HG03103 (cell line): ENCODE data around the gene CXXC5.
"Not testable (repeated sequence)": the region's sequence is repeated elsewhere in the genome, so short reads cannot be mapped to it uniquely, and the experiment has no call there.

ENCODE experiments used
- ATAC-seq: cut with Tn5 transposase; IDR thresholded peaks from one replicate; pipeline ENCODE4 v1.9.1; 2021; ENCODE audit warnings: low read depth; ENCODE audit not compliant: unreplicated experiment

Gene CXXC5

DNA sequence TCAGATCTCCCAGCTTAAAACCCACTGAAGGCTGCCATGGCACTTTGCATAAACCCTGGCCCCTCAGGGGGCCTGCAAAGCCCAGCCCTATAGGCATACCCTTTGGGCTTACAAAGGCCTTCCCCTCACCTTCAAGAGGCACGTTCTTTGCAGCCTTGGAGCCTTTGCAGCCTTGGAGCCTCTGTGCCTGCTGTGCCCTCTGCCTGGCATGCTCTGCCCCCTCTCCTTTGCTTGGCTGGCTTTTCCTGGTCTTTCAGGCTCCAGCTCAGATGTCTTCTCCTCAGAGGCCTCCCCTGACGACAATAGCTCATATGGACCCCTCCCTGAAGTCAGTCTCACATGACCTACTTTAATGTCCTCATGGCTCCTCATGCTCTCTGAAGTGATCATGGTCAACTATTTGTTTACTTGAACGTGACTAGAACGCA is 60.3 kb downstream of the CXXC5 start:
- ATAC-seq, result no peak

DNA sequence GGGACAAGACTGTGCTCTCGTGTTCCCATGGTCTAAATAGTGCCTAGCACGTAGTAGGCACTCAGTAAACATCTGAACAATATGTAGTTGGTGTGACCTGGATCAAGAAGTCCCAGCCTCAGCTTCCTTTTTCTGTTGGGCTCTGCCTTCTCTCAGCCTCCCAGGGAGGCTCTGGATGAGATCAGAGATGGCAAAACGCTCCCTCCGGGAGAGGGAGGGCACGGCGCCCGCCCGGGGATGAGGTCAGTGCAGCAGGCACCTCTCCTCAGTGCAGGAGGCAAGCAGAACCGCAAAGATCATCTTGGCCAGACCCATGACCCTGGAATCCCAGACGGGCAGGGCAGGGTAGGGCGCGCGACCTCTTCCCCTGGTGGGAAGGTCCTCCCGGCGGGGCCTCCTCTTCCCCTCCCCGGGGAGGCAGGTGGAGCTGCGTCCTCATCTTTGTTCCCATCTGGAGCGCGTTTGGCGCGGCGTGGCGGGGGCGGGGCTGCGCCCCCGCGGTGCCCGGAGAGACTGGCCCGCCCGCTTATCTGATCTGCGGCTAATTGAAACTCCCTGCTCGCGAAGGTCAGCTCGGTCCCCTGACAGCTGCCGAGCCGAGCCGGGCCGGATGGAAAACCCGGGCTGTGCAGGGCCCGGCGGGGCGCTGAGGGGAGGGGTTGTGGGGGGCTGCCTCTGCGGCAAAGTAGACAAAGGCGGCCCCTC is 60.9 kb downstream of the CXXC5 start:
- no peak for ATAC-seq

DNA sequence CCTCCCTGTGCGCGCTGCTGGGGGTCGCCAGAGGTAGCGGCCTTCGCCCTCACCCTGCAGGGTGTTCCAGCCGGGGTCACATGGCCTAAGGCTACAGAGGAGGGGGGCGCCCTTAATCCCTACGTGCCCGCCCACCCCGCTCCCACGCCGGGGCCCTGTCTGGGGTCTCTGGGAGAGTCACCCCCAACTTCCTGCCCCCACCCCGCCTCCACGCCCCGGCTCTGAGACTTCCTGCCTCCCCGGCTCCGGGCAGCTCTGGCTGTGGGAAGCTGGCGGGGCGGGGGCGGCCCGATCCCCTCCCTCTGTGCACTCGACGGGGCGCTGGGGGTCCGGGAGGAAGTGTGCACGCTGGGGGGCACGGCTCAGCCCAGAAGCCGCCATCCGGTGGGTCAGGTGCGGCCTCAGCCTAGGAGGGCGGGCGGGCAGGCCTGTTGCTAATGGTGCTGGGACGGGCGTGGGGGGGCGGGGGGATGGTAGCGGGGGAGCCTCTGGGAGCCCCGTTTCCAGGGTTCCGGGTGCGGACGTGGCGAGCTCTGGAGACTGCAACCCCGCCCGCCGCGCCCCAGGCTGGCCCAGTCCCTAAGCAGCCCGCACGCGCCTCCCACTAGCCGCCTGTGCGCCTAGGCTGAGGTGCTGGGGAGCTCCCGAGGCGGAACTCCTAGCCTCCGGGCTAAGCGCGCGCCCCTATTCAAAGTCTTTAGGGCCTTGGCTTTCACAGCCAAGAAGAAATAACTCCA is 61.6 kb downstream of the CXXC5 start:
- no peak for ATAC-seq

DNA sequence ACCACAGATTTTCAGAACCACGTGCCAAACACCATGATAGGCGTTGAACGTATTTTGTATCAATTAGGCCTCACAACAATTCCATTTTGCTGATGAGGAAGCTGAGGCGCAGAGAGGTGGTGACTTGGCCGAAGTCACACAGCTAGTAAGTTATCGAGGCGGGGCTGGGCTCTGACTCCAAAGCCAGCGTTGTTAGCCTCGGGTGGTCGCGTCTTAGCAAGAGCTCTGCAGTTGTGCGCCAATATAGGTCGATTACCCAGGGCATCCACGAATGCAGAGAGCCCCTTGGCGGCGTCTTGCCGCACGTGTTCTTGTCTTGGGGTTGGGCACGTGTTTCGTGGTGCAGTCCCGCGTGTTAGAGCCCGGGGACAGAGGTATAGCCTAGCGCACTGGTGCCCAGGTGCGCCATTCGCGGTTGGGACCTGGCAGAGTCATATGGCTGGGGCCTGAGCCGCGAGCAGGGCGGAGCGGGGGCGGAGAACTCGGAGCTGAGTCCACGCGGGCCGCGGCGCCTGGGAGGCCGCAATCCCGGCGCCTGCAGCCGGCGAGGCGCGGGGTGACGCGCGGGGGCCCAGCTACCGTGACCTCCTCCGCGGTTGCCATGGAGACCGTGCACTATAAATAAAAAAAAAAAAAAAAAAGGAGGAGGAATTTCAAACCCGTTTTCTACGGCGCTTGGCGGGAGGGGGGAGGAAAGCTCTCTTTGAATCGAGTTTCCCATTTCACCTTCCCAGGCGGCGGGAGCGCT is 62.3 kb downstream of the CXXC5 start:
- ATAC-seq, result no peak

DNA sequence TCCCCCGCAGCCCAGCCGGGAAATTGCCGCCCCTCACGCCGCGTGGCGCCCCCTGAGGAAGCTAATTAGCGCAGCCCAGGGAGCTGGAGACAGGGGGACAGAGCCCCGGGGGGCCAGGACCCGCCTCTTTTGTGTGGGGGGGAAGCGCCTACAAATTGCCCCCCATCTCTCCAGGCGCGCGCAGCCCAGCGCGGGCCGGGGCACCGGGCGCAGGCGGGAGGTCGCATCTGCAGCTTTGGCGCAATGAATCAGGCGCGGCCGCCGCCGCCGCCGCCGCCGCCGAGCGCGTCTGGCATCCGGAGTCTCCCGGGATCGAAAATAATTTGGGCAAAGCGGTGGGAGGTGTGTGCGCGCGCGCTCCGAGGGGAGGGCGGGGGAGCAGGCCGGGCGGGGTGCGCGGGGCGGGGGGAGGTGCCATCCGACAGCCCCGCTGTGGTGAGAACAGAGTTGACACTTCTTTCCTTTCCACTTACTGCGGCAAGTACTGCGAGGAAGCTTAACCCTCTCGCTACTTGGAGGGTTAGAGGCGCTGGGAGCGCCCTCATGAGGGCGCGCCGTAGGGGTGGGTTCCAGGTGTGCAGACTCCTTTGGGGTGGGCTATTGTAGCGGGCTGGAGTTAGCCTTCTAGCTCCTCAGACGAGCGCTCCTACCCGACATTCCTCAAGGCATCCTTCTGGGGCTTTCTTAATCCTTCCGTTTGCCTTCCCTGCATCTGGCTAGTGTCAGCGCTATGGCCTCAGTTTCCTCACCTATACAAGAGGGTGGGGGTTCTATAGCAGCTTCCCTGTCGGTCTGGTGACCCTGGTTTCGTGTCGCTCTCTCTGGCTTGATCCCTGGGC is 63.1 kb downstream of the CXXC5 start:
- no peak for ATAC-seq

DNA sequence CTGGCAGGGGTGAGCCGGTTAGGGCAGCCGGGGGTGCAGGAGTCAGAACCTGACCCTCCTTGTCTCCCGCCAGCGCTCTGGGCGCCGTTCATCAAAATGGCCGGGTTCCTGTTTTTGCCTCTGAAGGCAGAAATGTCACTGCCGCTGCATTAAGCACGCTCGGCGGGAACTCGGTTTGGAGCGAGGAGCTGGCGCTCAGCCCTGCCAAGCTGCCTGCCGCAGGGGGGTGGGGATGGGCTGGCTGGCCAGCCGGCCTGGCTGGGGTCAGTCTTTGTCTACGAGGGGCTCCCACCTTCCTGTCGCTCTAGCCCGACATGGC is 63.7 kb downstream of the CXXC5 start:
- no peak for ATAC-seq

DNA sequence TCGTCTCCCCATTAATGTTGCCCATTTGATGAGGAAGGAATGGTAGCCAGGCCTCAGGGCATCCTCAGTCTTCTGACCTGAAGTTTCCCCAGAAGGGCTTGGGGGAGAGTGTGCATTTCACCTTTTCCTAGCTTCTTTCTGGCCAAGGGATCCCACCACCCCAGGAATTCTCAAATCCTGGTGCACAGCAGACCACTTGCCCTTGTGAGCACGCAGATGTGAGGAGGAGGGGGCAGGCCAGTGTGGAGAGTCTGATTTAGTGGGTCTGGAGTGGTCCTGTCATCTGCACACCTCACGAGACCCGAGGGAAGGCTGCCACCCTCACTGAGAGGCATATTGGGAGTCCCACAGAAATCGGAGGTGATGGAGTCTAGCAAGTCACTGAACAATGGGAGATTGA is 64.3 kb downstream of the CXXC5 start:
- ATAC-seq, result no peak

DNA sequence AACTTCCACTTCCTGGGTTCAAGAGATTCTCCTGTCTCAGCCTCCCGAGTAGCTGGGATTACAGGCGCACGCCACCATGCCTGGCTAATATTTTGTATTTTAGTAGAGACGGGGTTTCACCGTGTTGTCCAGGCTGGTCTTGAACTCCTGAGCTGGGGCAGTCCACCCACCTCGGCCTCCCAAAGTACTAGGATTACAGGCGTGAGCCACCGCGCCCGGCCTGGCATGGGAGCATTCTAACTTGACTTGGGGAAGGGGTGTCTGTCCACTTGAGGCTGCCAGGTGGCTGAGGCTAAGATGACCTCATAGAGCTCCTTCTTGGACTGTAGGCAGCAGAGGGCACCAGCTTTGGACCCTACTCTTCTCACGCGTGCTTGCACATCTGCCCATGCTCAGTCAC is 65.7 kb downstream of the CXXC5 start:
- ATAC-seq, result not testable (repeated sequence)

DNA sequence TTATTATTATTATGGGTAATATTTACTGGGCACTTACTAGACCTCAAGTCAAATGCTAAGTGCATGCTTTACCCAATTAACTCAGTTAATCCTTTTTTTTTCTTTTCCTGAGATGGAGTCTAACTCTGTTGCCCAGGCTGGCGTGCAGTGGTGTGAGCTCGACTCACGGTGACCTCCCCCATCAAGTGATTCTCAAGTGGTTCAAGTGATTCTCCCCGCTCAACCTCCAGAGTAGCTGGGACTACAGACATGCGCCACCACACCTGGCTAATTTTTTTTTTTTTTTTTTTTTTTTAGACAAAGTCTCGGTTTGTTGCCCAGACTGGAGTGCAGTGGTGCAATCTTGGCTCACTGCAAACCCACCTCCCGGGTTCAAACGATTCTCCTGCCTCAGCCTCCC is 69.1 kb downstream of the CXXC5 start:
- ATAC-seq, result no peak

DNA sequence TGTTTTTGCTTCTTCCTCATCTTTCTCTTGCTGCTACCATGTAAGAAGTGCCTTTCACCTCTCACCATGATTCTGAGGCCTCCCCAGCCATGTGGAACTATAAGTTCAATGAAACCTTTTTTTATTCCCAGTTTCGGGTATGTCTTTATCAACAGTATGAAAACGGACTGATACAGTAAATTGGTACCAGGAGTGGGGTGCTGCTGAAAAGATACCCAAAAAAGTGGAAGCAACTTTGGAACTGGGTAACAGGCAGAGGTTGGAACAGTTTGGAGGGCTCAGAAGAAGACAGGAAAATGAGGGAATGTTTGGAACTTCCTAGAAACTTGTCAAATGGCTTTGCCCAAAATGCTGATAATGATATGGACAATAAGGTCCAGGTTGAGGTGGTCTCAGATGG is 70.3 kb downstream of the CXXC5 start:
- ATAC-seq, result not testable (repeated sequence)

DNA sequence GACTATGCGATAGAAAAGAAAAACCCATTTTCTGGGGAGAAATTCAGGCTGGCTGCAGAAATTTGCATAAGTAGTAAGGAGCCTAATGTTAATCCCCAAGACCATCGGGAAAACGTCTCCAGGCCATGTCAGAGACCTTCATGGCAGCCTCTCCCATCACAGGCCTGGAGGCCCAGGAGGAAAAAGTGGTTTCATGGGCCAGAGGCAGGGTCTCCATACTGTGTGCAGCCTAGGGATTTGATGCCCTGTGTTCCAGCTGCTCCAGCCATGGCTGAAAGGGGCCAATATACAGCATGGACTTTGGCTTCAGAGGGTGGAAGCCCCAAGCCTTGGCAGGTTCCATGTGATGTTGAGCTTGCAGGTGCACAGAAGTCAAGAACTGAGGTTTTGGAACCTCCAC is 71.8 kb downstream of the CXXC5 start:
- not testable (repeated sequence) for ATAC-seq

DNA sequence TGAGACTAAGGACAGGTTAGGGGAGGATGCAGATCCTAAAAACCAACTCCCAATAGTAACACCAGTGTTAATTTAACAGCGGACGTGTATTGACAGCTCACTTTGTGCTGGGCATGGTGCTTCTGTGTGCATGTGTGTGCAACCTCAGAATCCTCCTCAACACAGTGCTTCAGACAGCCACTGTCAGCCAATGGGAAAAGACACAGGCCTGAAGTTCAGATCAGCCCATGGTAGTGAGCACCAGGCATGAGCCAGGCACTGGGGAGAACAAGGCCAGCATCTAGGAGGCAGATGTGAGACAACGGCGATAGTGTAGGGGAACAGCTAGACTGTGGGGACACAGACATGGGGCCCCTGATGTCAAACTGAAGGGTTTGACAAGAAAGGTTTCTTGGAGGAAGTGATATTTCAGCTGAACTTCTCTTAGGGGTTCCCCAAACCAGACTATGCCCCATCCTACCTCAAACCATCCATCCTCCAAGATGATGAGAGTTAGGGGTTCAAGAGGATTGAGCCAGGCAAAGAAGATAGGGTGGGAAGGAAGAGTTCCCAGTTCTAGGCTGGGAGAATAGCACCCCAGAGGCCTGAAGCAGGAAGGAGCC is 75.9 kb downstream of the CXXC5 start:
- no peak for ATAC-seq

DNA sequence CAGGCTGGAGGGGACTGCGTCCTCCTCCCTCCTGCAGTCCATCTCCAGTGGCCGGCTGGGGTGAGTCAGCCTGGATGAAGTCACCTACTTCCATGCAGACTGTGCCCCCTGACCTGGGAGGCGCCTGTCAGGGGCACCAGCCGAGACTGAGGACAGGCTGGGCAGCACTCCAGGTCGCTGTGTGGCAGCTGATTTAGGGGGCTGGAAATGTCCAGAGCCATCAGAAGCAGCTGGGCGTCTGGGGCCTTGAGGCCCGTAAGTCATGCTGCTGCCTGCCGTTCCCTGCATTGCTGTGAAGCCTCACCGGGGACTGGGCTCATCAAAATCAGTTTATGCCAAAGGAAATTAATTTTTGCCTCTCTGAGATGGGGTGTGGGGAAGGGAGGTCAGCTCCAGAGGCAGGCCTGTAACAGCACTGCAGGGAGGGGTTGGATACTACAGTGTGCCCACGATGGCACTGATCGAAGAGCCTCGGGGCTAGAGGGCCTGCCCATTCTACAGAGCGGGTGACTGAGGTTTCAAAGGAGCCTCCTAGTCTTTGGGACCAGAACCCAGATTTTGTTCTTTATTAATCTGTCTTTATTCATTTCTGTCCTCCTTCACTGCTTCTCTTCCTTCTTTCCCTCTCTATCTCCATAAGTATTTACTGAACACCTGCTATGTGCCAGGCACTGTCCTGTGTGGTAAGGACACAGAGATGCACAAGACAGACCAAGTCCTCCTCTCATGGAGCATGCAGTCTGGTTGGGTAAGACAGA is 77.1 kb downstream of the CXXC5 start:
- no peak for ATAC-seq

DNA sequence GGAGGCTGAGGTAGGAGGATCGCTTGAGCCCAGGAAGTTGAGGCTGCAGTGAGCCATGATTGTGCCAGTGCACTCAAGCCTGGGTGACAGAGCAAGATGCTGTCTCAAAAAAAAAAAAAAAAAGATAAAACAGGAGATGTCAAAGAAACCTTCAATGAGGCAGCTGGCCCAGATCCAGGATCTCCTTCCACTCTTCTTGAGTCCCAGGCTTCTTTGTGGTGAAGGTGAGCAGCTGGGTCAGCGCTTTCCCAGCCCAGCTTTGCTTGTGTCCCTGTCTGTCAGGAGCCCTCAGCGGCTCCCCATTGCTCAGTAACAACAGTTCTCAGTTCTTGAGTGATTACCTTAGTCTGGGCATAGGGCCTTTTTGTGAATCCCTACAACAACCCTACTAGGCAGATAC is 78.1 kb downstream of the CXXC5 start:
- ATAC-seq, result no peak

DNA sequence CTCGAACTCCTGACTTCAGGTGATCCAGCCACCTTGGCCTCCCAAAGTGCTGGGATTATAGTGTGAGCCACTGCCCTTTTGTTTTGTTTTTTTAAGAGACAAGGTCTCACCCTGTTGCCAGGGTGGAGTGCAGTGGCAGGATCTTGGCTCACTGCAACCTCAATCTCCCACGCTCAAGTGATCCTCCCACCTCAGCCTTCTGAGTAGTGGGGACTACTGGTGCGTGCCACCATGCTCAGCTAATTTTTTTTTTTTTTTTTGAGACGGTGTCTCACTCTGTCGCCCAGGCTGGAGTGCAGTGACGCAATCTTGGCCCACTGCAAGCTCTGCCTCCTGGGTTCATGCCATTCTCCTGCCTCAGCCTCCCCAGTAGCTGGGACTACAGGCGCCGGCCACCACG is 79.5 kb downstream of the CXXC5 start:
- not testable (repeated sequence) for ATAC-seq

DNA sequence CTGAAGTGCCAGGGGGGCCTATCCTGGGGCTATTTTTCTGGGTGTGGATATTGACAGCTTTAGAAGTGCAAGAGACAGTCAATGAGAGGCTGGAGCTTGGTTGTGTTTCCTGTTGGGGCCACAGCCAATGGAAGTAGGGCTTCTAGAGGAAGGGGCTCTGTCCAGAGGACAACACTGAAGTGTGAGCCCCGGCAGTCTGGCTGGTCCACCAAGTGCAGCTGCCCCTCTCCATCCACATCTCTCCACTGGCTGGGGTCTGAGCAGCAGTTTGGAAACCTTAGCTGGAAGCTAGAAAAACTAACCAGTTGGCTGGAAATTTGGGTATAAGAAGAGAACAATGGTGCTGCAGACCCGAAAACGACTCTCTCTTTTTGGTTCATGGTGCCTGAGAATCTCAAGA is 83.1 kb downstream of the CXXC5 start:
- no peak for ATAC-seq

DNA sequence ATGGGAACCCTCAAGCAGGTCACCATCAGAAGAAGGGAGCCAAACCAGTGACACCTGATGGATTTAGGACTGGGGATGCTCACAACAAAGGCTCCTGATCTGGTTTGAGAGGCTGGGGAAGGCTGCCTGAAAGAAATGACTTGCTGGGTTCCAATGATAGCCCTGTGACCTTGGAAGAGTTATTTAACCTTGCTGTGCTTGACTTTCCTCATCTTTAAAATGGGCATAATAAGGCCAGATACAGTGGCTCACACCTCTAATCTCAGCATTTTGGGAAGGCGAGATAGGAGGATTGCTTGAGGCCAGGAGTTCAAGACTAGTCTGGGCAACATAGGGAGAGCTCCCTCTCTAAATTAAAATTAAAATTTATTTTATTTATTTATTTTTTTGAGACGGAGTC is 83.9 kb downstream of the CXXC5 start:
- no peak for ATAC-seq

DNA sequence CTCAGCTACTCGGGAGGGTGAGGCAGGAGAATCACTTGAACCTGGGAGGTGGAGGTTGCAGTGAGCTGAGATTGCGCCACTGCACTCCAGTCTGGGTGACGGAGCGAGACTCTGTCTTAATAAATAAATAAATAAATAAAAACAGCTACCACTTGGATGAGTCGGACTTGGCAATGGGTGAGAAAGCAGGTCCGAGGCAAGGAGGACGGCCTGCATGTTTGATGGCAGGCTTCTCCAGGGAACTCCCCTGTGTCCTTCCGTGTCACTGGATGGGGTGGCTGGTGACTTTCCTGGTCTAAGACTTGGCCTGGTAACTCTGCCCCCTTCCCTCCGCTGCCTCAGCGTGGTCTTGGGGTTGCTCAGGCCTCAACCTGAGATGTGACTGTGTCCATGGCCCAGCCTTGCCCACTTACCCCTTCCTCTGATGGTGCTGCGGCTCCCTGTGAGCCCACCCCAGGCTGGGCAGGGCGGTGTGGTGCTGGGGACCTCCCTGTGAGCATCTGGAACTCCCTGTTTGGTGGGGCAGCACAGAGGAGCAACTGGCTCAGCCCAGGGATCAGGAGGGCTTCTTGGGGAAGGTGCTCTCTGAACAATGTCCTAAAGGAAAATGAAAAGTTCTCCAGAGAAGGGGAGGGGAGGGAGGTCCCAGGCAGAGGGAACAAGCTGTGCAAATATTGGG is 85.0 kb downstream of the CXXC5 start:
- ATAC-seq, result no peak
